HUES64 (cell line): ENCODE measurements around the gene HTR3D.
"Not testable (repeated sequence)": the region's sequence is repeated elsewhere in the genome, so short reads cannot be mapped to it uniquely, and the experiment has no call there.

Experiments
- H3K27ac ChIP-seq: 2 replicates; pipeline ENCODE4 v1.7.0; 2013; ENCODE audit warnings: low read depth, low read length, inconsistent platforms
- H3K27me3 ChIP-seq: 2 replicates; pipeline ENCODE4 v1.6.1; 2013; ENCODE audit warnings: mild to moderate bottlenecking, low read length; ENCODE audit not compliant: insufficient read depth
- H3K36me3 ChIP-seq: 2 replicates; pipeline ENCODE4 v1.6.1; 2013; ENCODE audit warnings: mild to moderate bottlenecking, low read length; ENCODE audit not compliant: insufficient read depth
- H3K4me1 ChIP-seq: 2 replicates; pipeline ENCODE4 v1.6.1; 2013; ENCODE audit warnings: mild to moderate bottlenecking, low read length, moderate library complexity; ENCODE audit not compliant: insufficient read depth
- H3K4me3 ChIP-seq: 2 replicates; pipeline ENCODE4 v1.5.1; 2013; ENCODE audit warnings: mild to moderate bottlenecking, low read length, moderate library complexity
- H3K9ac ChIP-seq: 2 replicates; pipeline ENCODE4 v1.6.1; 2013; ENCODE audit warnings: mild to moderate bottlenecking, low read depth, low read length
- H3K9me3 ChIP-seq: 2 replicates; pipeline ENCODE4 v1.6.1; 2013; ENCODE audit warnings: low read depth, low read length; ENCODE audit not compliant: insufficient read depth
- WGBS: fragments of 150-250, 120-280 bp; methylation state at CpG from one replicate; pipeline ENCODE4 v1.1.7; 2013; ENCODE audit warnings: missing lambda C conversion rate; 5-methylcytosine and 5-hydroxymethylcytosine counted together

HTR3D gene

DNA sequence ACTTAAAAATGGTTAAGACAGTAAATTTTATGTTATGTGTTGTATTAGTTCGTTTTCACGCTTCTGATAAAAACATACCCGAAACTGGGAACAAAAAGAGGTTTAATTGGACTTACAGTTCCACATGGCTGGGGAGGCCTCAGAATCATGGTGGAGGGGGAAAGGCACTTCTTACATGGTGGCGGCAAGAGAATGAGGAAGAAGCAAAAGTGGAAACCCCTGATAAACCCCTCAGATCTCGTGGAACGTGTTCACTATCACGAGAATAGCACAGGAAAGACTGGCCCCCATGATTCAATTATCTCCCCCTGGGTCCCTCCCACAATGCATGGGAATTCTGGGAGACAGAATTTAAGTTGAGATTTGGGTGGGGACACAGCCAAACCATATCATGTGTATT lies 39.6 kb downstream of the HTR3D start:
- 95% methylated on average over 7 of the region's 7 CpGs for whole genome bisulfite sequencing
- H3K27ac ChIP-seq, H3K4me3 ChIP-seq, H3K27me3 ChIP-seq, H3K4me1 ChIP-seq, H3K9ac ChIP-seq, H3K36me3 ChIP-seq: not testable (repeated sequence)
- H3K9me3 ChIP-seq, result peaks cover 13% of the 10 kb centered on the region; the same call in 1 of the 2 replicates

DNA sequence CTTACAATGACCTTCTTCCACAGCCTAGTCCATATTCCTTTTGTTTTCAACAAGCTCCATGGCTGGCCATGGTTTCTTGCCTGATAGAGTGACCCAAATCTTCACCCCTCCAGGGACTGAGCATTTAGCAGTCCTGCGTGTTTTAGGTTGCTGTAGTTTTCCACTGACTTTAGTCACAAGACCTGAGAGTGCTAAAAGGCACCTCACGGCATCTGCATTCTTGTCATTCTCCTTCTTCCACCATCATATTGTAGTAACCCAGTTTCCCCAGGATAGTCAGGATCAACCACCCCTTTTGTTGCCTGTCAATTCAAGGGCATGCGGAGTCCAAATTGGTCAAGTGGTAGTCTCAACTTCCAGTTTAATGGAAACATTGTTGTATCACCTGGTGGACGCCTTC lies 42.1 kb downstream of the HTR3D start:
- no peak overlapping the region for H3K27ac ChIP-seq
- H3K27me3 ChIP-seq, result no peaks in the 10 kb centered on the region
- no peaks in the 10 kb centered on the region for H3K36me3 ChIP-seq
- H3K4me3 ChIP-seq, result no peak overlapping the region
- H3K4me1 ChIP-seq, result no peaks in the 10 kb centered on the region
- peaks cover 13% of the 10 kb centered on the region; the same call in 1 of the 2 replicates for H3K9me3 ChIP-seq
- WGBS, result 88% methylated on average over 4 of the region's 4 CpGs
- H3K9ac ChIP-seq, result no peak overlapping the region

DNA sequence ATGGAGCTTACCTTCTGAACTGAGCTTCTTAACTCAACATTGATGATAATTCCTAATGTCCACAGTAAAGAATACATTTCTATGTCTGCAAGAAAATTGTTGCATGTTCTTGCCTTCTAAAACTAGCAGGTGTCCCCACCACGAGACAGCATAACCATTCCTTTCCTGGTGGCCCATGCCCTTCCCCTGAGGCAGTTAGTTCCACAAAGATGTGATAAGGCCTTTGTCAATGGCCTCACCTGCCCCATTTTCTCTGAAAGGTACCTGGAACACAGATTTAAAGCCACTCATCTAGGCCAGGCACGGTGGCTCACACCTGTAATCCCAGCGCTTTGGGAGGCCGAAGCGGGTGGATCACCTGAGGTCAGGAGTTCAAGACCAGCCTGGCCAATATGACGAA lies 44.4 kb downstream of the HTR3D start:
- Histone ChIP-seq H3K27ac (no peak overlapping the region), H3K4me1 (no peaks in the 10 kb centered on the region), H3K9me3 (peaks cover 7% of the 10 kb centered on the region; the same call in 1 of the 2 replicates), H3K9ac (no peak overlapping the region), H3K36me3 (no peaks in the 10 kb centered on the region), H3K4me3 (no peak overlapping the region), H3K27me3 (no peaks in the 10 kb centered on the region)
- 95% methylated on average over 6 of the region's 6 CpGs for WGBS

DNA sequence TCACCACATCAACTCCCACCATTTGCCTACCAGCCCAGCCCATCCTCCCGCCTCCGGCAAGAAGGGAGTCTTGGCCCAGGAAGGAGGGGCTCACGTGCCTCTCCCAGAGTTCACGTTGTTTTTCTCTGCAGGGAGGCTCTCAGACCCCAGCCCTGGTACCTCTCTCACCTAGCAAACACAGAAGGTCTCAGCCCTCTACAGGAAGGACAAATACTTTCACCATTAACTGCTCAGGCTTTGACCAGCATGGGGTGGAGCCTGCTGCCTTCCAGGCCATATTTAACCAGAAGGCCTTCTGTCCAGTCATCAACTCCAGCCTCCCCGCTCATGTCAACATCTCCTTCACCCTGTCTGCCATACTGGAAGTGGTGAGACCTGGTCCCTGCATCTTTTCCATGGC lies 46.3 kb downstream of the HTR3D start:
- no peaks in the 10 kb centered on the region for H3K36me3 ChIP-seq
- H3K4me1 ChIP-seq, result no peaks in the 10 kb centered on the region
- H3K27ac ChIP-seq, result no peak overlapping the region
- no peak overlapping the region for H3K4me3 ChIP-seq
- H3K27me3 ChIP-seq, result no peaks in the 10 kb centered on the region
- 53% methylated on average over 5 of the region's 5 CpGs for WGBS
- no peaks in the 10 kb centered on the region for H3K9me3 ChIP-seq
- no peak overlapping the region for H3K9ac ChIP-seq

DNA sequence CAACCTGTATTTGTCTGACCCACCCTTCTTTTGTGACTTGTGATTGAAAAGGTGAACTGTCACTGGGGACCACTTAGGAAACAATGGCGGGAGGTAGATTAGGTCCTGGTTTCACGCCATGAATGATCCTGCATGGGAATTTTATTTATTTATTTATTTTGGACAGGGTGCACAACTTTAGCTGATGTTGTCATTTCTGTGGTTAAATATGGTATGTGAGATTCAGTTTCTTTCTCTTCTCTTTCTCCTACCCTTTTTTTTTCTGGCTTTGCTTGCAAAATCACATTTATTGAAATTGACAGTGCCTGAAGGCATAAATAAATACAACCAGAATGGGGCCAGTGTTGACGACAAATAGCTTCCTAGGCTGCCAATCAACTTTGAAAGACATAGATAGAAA lies 47.3 kb downstream of the HTR3D start:
- Histone ChIP-seq H3K9me3 (no peaks in the 10 kb centered on the region), H3K4me3 (no peak overlapping the region), H3K27ac (no peak overlapping the region), H3K36me3 (no peaks in the 10 kb centered on the region), H3K9ac (no peak overlapping the region), H3K27me3 (no peaks in the 10 kb centered on the region), H3K4me1 (no peaks in the 10 kb centered on the region)
- WGBS, result 93% methylated on average over 3 of the region's 3 CpGs

DNA sequence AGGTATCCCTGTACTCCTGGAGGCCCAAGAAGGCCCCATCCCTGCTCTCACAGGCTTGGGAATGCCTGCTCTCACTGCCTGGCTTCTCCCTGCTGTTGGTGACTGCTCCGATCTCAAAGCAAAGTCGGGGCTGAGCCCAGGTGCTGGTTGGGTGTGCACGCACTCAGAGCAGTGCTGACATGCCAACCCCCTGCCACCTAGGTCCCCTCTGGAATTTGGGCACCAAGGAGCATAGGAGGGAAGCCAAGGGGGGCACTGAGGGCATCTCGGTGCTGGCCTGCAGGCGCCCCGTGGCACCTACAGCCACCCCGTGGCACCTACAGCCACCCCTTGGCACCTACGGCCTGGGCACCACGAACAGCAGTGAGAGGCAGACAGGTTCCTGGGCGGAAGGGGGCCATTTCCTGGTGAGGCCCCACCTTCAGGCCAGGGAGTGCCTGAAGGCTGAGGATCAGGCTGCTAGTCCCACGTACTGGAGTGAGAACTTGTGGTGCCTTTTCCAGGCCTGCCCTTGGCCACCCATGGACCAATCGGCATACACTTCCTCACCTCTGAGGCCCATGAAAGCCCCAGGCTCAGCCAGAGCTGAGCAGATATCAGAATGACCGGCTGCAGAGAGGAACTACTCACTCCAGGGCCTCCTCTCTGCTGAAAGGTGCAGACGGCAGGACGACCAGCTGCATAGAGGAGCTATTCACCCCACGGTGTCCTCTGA lies 49.7 kb downstream of the HTR3D start:
- H3K4me1 ChIP-seq, result no peaks in the 10 kb centered on the region
- H3K36me3 ChIP-seq, result no peaks in the 10 kb centered on the region
- no peak overlapping the region for H3K27ac ChIP-seq
- no peak overlapping the region for H3K4me3 ChIP-seq
- no peak overlapping the region for H3K9ac ChIP-seq
- WGBS, result 91% methylated on average over 16 of the region's 16 CpGs
- no peaks in the 10 kb centered on the region for H3K27me3 ChIP-seq
- no peaks in the 10 kb centered on the region for H3K9me3 ChIP-seq

DNA sequence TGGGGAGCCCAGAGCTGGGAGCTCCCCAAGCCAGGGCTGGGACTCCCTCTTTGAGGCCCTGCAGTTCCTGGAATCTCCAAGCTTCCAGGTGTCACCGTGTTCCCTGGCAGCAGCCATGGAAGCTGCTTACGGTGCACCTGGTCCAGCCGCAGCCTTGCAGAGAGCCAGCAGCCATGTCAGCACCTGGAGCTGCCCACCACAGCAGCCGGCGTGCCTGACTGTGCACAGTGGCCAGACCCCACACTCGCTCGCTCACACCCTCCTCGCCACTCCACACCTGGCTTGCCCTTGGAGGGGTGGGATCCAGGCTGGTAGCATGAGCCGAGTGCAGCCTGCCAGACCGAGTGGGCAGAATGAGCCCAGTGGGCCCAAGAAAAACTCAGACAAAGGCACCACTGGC lies 50.5 kb downstream of the HTR3D start:
- H3K9me3 ChIP-seq, result no peaks in the 10 kb centered on the region
- no peaks in the 10 kb centered on the region for H3K36me3 ChIP-seq
- H3K4me1 ChIP-seq, result no peaks in the 10 kb centered on the region
- no peak overlapping the region for H3K27ac ChIP-seq
- 94% methylated on average over 10 of the region's 10 CpGs for WGBS
- H3K4me3 ChIP-seq, result no peak overlapping the region
- H3K9ac ChIP-seq, result no peak overlapping the region
- no peaks in the 10 kb centered on the region for H3K27me3 ChIP-seq

DNA sequence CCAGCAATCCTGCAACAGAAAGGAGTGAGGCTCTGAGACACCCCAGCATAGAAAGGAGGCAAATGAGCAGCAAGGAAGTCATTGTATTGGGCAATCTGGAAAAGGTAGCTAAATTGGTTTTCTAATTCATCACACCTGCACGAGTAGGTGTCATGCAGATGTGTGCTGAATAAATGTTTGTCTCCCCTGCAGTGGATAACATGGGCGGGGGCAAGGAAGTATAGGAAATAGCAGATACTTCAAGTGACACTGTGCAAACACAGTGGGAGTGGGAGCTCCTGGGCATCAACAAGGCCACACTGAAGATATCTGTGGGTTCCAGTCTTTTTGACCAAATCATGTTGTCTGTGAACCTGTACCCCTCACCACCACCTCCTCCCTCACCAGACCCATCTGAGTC lies 50.9 kb downstream of the HTR3D start:
- no peak overlapping the region for H3K9ac ChIP-seq
- no peak overlapping the region for H3K27ac ChIP-seq
- 84% methylated on average over 2 of the region's 2 CpGs for WGBS
- H3K4me3 ChIP-seq, result no peak overlapping the region
- H3K9me3 ChIP-seq, result no peaks in the 10 kb centered on the region
- H3K36me3 ChIP-seq, result no peaks in the 10 kb centered on the region
- no peaks in the 10 kb centered on the region for H3K4me1 ChIP-seq
- no peaks in the 10 kb centered on the region for H3K27me3 ChIP-seq

DNA sequence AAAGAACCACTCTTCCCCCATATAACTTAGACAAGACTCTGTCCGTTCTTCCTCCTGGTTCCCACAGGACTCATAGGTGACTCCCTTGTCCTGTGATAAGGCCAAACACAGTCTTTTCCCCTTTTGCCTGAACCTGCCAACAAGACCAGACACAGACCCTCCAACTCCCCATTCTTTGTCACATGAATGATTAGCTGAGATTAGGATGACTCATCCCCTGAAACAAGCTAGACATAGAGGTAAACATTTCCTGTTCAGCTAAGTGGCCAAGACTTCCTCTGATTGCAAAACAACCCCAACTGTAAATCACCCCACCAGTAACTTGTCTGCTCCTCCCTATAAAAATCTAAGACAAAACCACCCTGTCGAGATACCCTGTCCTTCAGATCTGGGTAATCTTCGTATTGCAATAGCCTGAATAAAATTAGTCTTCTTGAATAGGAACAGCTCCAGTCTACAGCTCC lies 53.9 kb downstream of the HTR3D start:
- Histone ChIP-seq H3K36me3 (no peaks in the 10 kb centered on the region), H3K27me3 (no peaks in the 10 kb centered on the region), H3K9me3 (no peaks in the 10 kb centered on the region), H3K9ac (no peak overlapping the region), H3K27ac (no peak overlapping the region), H3K4me3 (no peak overlapping the region), H3K4me1 (no peaks in the 10 kb centered on the region)
- 92% methylated on average over 3 of the region's 3 CpGs for WGBS
